CD8-positive, alpha-beta memory T cell (primary cell): ENCODE measurements around the gene RAB22A. TPM values are rescaled to one million over a fixed set of nuclear protein-coding genes. Genes with fewer than 3 reads are reported as not detected.
A peak's percentile ranks its signal among the peaks of the same experiment; 100 is the strongest.
"Not testable (repeated sequence)": the region's sequence is repeated elsewhere in the genome, so short reads cannot be mapped to it uniquely, and the experiment has no call there.

Experiments used
- CTCF ChIA-PET: fragments of 350-600 bp; sonication (Branson Sonifier 250); formaldehyde crosslinking; loops from one replicate; lab custom pipeline; 2021; ENCODE audit warnings: antibody characterized with exemption; lab: Charles Lee
- POLR2A ChIA-PET: fragments of 350-600 bp; sonication (Branson Sonifier 250); formaldehyde crosslinking; loops from one replicate; lab custom pipeline; 2021; ENCODE audit warnings: antibody characterized with exemption; lab: Charles Lee
- DNase-seq, 5 donors: peaks; one replicate each; pipeline versions ENCODE4 v3.0.0 to v3.0.0-alpha.2; 2020 to 2022; ENCODE audit warnings: mixed read lengths in 1 of 5
- H3K27ac ChIP-seq: one replicate; pipeline ENCODE4 v1.7.0; 2013; ENCODE audit warnings: low read depth, mild to moderate bottlenecking, low read length, moderate library complexity
- H3K27me3 ChIP-seq: 2 replicates; pipeline ENCODE4 v1.7.0; 2013; ENCODE audit warnings: low read length, mild to moderate bottlenecking; ENCODE audit not compliant: insufficient read depth, poor library complexity, severe bottlenecking
- H3K36me3 ChIP-seq: 2 replicates; pipeline ENCODE4 v1.7.0; 2013; ENCODE audit warnings: mild to moderate bottlenecking, low read length, moderate library complexity; ENCODE audit not compliant: insufficient read depth
- H3K4me1 ChIP-seq: 2 replicates; pipeline ENCODE4 v1.7.0; 2013; ENCODE audit warnings: mild to moderate bottlenecking, low read length, moderate library complexity; ENCODE audit not compliant: insufficient read depth
- H3K4me3 ChIP-seq: 2 replicates; pipeline ENCODE4 v1.7.0; 2013; ENCODE audit warnings: mild to moderate bottlenecking, low read length
- H3K9me3 ChIP-seq: 2 replicates; pipeline ENCODE4 v1.7.0; 2013; ENCODE audit warnings: mild to moderate bottlenecking, low read length
- H3K27ac Mint-ChIP-seq, 8 donors: one replicate each; pipeline ENCODE4 v1.8.0; 2020 to 2021; ENCODE audit warnings: mixed read lengths in 8 of 8, mild to moderate bottlenecking in 6 of 8, inconsistent platforms in 3 of 8, moderate library complexity in 3 of 8
- H3K27me3 Mint-ChIP-seq, 2 donors: one replicate each; pipeline ENCODE4 v1.8.0; 2020 to 2021; ENCODE audit warnings: mixed read lengths in 2 of 2, mild to moderate bottlenecking in 1 of 2, moderate library complexity in 1 of 2
- H3K36me3 Mint-ChIP-seq, 3 donors: one replicate each; pipeline ENCODE4 v1.8.0; 2020 to 2021; ENCODE audit warnings: mixed read lengths in 3 of 3, inconsistent platforms in 1 of 3, mild to moderate bottlenecking in 1 of 3
- H3K4me1 Mint-ChIP-seq, 3 donors: one replicate each; pipeline ENCODE4 v1.8.0; 2020 to 2021; ENCODE audit warnings: mixed read lengths in 3 of 3, inconsistent platforms in 1 of 3, mild to moderate bottlenecking in 1 of 3
- H3K4me3 Mint-ChIP-seq, 7 donors: one replicate each; pipeline ENCODE4 v1.8.0; 2020 to 2021; ENCODE audit warnings: mixed read lengths in 7 of 7, mild to moderate bottlenecking in 6 of 7, moderate library complexity in 4 of 7, inconsistent platforms in 2 of 7
- H3K9me3 Mint-ChIP-seq, 5 donors: one replicate each; pipeline ENCODE4 v1.8.0; 2020 to 2022; ENCODE audit warnings: mixed read lengths in 5 of 5, mild to moderate bottlenecking in 3 of 5, moderate library complexity in 2 of 5, inconsistent platforms in 1 of 5
- polyA plus RNA-seq: library from polyadenylated mRNA; unstranded; fragments of 300-500 nt; fragmentation: Illumina TruSeq; gene quantifications from one replicate; pipeline ENCODE4 v1.2.3, GENCODE V29; 2021
- total RNA-seq, 2 experiments: library from RNA; stranded (reverse); gene quantifications; one replicate each; pipeline ENCODE4 v1.2.3, GENCODE V29; 2021

The RAB22A gene
- total and polyA plus RNA-seq, 3 experiments from 2014 or later: 14.9 to 17.6 (median 17.3) TPM

DNA sequence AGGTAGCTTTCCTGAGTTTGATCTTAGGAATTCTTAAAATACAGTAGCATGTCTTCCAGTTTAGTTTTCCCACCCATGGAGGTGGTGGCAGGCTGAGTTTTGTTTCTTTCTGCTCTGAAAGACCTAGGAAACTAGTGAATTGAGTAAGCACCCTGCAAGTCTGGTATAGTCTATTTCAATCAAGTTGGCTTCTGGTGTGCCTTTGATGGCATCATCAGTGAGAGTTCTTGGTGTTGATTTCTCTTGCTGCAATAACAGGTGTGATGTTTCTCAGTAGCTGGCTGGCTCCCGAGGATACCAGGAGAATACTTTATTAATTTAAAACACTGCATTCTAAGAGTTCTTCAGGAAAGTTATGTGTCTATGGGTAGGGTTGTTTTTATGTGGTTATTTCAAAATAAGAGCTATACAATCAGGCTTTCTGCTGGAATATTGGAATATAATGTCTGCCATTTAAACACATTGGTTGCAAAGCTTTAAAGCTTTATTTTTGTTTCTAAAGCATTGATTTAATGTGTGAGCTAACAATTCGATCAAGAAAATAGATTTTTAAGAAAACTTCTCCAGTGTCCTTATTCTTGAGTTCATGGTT is 98.5 kb downstream of the RAB22A start:
- ChIA-PET CTCF (interaction anchor here (1.1 kb wide), 1 partner anchor 9 kb away, joined by 3 read pairs; no protein-coding TSS in a partner anchor), POLR2A (interaction anchor here (0.6 to 1.1 kb wide), 3 partner anchors 10 to 72 kb away, joined by 3 to 9 read pairs (median 7); partner anchors contain the start of gene VAPB)
- no peaks in the 10 kb centered on the region for H3K36me3 ChIP-seq
- no peaks in the 10 kb centered on the region for H3K27me3 ChIP-seq
- Mint-ChIP-seq H3K9me3 (no peaks in the 10 kb centered on the region), H3K27ac (peak overlapping the region; percentile 65 to 95 (median 88)), H3K36me3 (no peaks in the 10 kb centered on the region), H3K4me1 (peaks cover 41 to 46% (median 43%) of the 10 kb centered on the region in 3 donors), H3K4me3 (peak overlapping the region; percentile 32 to 79 (median 72)), H3K27me3 (no peaks in the 10 kb centered on the region)
- no peak overlapping the region for H3K4me3 ChIP-seq
- no peaks in the 10 kb centered on the region for H3K9me3 ChIP-seq
- DNase-seq: peak in 2 of 5 donors; percentile 13 to 23
- peaks cover 56% of the 10 kb centered on the region for H3K4me1 ChIP-seq
- no peak overlapping the region for H3K27ac ChIP-seq

DNA sequence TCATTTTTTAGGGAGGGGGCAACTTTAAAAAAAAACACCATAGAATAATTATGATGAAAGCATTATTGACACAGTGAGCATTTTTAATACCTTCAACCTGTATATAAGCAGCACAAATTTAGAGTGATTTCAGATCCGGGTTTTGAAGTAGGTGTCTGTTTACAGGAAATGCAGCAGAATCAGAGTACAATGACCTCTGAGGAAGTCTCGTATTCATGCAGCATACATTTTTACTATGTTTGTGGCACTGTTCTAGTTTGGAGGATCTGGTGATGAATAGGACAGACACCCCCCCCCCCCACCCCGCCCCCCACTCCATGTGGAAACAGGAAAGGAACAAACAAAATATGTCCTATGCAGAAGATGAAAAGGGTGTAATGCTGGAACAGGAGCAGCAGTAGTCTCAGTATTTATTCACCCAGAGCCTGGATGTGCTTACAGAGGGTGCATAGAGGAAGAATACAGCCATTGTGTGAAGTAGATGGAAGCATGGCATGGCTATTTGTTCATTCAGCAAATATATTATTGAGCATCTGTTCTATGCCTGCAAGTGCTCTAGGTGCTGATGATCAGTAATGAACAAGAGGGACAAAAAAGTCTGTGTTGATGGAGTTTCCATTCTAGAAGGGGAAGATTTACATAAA is 99.2 kb downstream of the RAB22A start:
- H3K9me3 ChIP-seq: no peaks in the 10 kb centered on the region
- no peak for DNase-seq
- ChIA-PET CTCF (interaction anchor here (1.1 kb wide), 1 partner anchor 9 kb away, joined by 3 read pairs; no protein-coding TSS in a partner anchor), POLR2A (interaction anchor here (0.6 to 1.1 kb wide), 2 partner anchors 10 to 19 kb away, joined by 3 to 9 read pairs; partner anchors contain the start of gene VAPB)
- H3K4me3 ChIP-seq: no peak overlapping the region
- Mint-ChIP-seq H3K27ac (peak overlapping the region; percentile 65 to 95 (median 88)), H3K27me3 (no peaks in the 10 kb centered on the region), H3K4me3 (peak overlapping the region; percentile 32 to 79 (median 72)), H3K36me3 (no peaks in the 10 kb centered on the region), H3K4me1 (peaks cover 41 to 46% (median 43%) of the 10 kb centered on the region in 3 donors), H3K9me3 (no peaks in the 10 kb centered on the region)
- peaks cover 52% of the 10 kb centered on the region for H3K4me1 ChIP-seq
- no peak overlapping the region for H3K27ac ChIP-seq
- H3K27me3 ChIP-seq: no peaks in the 10 kb centered on the region
- no peaks in the 10 kb centered on the region for H3K36me3 ChIP-seq

DNA sequence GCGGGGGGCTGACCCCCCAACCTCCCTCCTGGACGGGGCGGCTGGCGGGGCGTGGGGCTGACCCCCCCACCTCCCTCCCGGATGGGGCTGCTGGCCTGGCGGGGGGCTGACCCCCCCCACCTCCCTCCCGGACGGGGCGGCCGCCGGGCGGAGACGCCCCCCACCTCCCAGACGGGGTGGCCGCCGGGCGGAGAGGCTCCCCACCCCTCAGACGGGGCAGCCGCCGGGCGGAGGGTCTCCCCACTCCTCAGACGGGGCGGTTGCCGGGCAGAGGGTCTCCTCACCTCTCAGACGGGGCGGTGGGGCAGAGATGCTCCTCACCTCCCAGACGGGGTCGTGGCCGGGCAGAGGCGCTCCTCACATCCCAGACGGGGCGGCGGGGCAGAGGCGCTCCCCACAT is 104.7 kb downstream of the RAB22A start:
- H3K27ac ChIP-seq, H3K9me3 ChIP-seq, H3K27ac Mint-ChIP-seq, H3K27me3 Mint-ChIP-seq, DNase-seq, CTCF ChIA-PET, H3K27me3 ChIP-seq, H3K4me3 Mint-ChIP-seq, H3K9me3 Mint-ChIP-seq, H3K4me3 ChIP-seq, POLR2A ChIA-PET, H3K36me3 ChIP-seq: not testable (repeated sequence)
- Mint-ChIP-seq H3K4me1 (peaks cover 47 to 69% (median 60%) of the 10 kb centered on the region in 3 donors), H3K36me3 (peaks cover 3 to 28% (median 8%) of the 10 kb centered on the region in 3 donors)
- H3K4me1 ChIP-seq: peaks cover 21% of the 10 kb centered on the region

DNA sequence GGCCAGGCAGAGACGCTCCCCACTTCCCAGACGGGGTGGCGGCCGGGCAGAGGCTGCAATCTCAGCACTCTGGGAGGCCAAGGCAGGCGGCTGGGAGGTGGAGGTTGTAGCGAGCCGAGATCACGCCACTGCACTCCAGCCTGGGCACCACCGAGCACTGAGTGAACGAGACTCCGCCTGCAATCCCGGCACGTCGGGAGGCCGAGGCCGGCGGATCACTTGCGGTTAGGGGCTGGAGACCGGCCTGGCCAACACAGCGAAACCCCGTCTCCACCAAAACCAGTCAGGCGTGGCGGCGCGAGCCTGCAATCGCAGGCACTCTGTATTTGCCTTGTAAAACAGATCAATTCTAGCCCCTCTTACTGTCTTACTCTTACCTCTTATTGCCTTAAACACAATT is 105.3 kb downstream of the RAB22A start:
- H3K27me3 Mint-ChIP-seq, H3K4me3 ChIP-seq, POLR2A ChIA-PET, H3K4me3 Mint-ChIP-seq, CTCF ChIA-PET, H3K9me3 Mint-ChIP-seq, H3K9me3 ChIP-seq, H3K27ac ChIP-seq, H3K36me3 ChIP-seq, DNase-seq, H3K27me3 ChIP-seq: not testable (repeated sequence)
- Mint-ChIP-seq H3K36me3 (peaks cover 3 to 34% (median 12%) of the 10 kb centered on the region in 3 donors), H3K4me1 (peaks cover 42 to 67% (median 59%) of the 10 kb centered on the region in 3 donors), H3K27ac (peak overlapping the region in 6 of 8 donors; percentile 32 to 82 (median 74))
- peaks cover 16% of the 10 kb centered on the region for H3K4me1 ChIP-seq

GRCh38 chr20:58416057-58416456 is 106.5 kb downstream of the RAB22A start:
- H3K27ac ChIP-seq: no peak overlapping the region
- H3K27me3 Mint-ChIP-seq: no peaks in the 10 kb centered on the region
- peaks cover 36 to 60% (median 48%) of the 10 kb centered on the region in 3 donors for H3K4me1 Mint-ChIP-seq
- peak overlapping the region in 5 of 7 donors; percentile 6 to 50 (median 24) for H3K4me3 Mint-ChIP-seq
- no peak overlapping the region for H3K4me3 ChIP-seq
- ChIA-PET POLR2A (no interaction called here), CTCF (no interaction called here)
- DNase-seq: no peak
- H3K27ac Mint-ChIP-seq: peak overlapping the region; percentile 24 to 91 (median 72)
- H3K27me3 ChIP-seq: no peaks in the 10 kb centered on the region
- H3K36me3 ChIP-seq: peaks cover 15% of the 10 kb centered on the region
- peaks cover 0 to 2% (median 0%) of the 10 kb centered on the region in 5 donors for H3K9me3 Mint-ChIP-seq
- H3K9me3 ChIP-seq: no peaks in the 10 kb centered on the region
- peaks cover 3 to 46% (median 14%) of the 10 kb centered on the region in 3 donors for H3K36me3 Mint-ChIP-seq
- peaks cover 12% of the 10 kb centered on the region for H3K4me1 ChIP-seq

- CTCF ChIA-PET: interaction anchor here (1.3 kb wide), 1 partner anchor 9 kb away, joined by 3 read pairs; no protein-coding TSS in a partner anchor
- H3K27ac ChIP-seq: no peak overlapping the region
- no peak overlapping the region for H3K4me3 ChIP-seq
- Mint-ChIP-seq H3K4me3 (peak overlapping the region in 6 of 7 donors; percentile 8 to 60 (median 28)), H3K9me3 (peaks cover 0 to 2% (median 0%) of the 10 kb centered on the region in 5 donors), H3K4me1 (peaks cover 36 to 59% (median 46%) of the 10 kb centered on the region in 3 donors), H3K27ac (peak overlapping the region in 7 of 8 donors; percentile 36 to 91 (median 71)), H3K36me3 (peaks cover 3 to 53% (median 14%) of the 10 kb centered on the region in 3 donors), H3K27me3 (no peaks in the 10 kb centered on the region)
- no peaks in the 10 kb centered on the region for H3K27me3 ChIP-seq
- no peaks in the 10 kb centered on the region for H3K9me3 ChIP-seq
- no peak for DNase-seq
- peaks cover 12% of the 10 kb centered on the region for H3K4me1 ChIP-seq
- H3K36me3 ChIP-seq: peaks cover 15% of the 10 kb centered on the region
- POLR2A ChIA-PET: no interaction called here
Measured at GRCh38 chr20:58416835-58417234, 107.3 kb downstream of the RAB22A start.
